HEK293T (cell line): ENCODE results near the gene CLEC16A.

Source experiments
- CTCF ChIA-PET: fragments of 350-600 bp; formaldehyde crosslinking; extraction: SDS; loops from one replicate; lab custom pipeline; 2021; ENCODE audit warnings: antibody characterized with exemption, inconsistent platforms; lab: Yijun Ruan, JAX
- POLR2A ChIA-PET: fragments of 350-600 bp; formaldehyde crosslinking; extraction: SDS; loops from one replicate; lab custom pipeline; 2020; ENCODE audit warnings: antibody characterized with exemption, inconsistent platforms; lab: Yijun Ruan, JAX
- DNase-seq: peaks from one replicate; pipeline ENCODE4 v3.0.0; 2012; ENCODE audit warnings: mixed read lengths; ENCODE audit errors: extremely low spot score
- ARNT ChIP-seq: fragments of 450-650 bp; IDR thresholded peaks from 2 replicates; pipeline ENCODE4 v1.6.1; 2017; ENCODE audit warnings: mild to moderate bottlenecking
- BHLHE40 ChIP-seq: fragments of 450-650 bp; IDR thresholded peaks from 2 replicates; pipeline ENCODE4 v1.6.1; 2016; ENCODE audit warnings: mild to moderate bottlenecking, moderate library complexity, borderline replicate concordance
- CTBP1 ChIP-seq: fragments of 450-650 bp; IDR thresholded peaks from 2 replicates; pipeline ENCODE4 v1.6.1; 2016; ENCODE audit warnings: borderline replicate concordance
- ELF4 ChIP-seq: fragments of 450-650 bp; IDR thresholded peaks from 2 replicates; pipeline ENCODE4 v1.6.1; 2017; ENCODE audit warnings: antibody characterized with exemption
- FOXA1 ChIP-seq: fragments of 450-650 bp; IDR thresholded peaks from 2 replicates; pipeline ENCODE4 v1.6.1; 2016; ENCODE audit warnings: mild to moderate bottlenecking
- FOXK2 ChIP-seq: fragments of 450-650 bp; IDR thresholded peaks from 2 replicates; pipeline ENCODE4 v1.6.1; 2016; ENCODE audit warnings: mild to moderate bottlenecking
- FOXM1 ChIP-seq: fragments of 450-650 bp; IDR thresholded peaks from 2 replicates; pipeline ENCODE4 v1.6.1; 2017; ENCODE audit warnings: mild to moderate bottlenecking, borderline replicate concordance
- HDGF ChIP-seq: fragments of 450-650 bp; IDR thresholded peaks from 2 replicates; pipeline ENCODE4 v1.6.1; 2017; ENCODE audit warnings: antibody characterized with exemption, borderline replicate concordance
- L3MBTL2 ChIP-seq: fragments of 450-650 bp; conservative IDR thresholded peaks from 2 replicates; pipeline ENCODE4 v1.6.1; 2016; ENCODE audit warnings: mild to moderate bottlenecking
- LEF1 ChIP-seq: fragments of 450-650 bp; IDR thresholded peaks from 2 replicates; pipeline ENCODE4 v1.6.1; 2017; ENCODE audit warnings: mild to moderate bottlenecking, borderline replicate concordance
- NFRKB ChIP-seq: fragments of 450-650 bp; IDR thresholded peaks from 2 replicates; pipeline ENCODE4 v1.6.1; 2016; ENCODE audit warnings: mild to moderate bottlenecking, moderate library complexity
- SP1 ChIP-seq: fragments of 450-650 bp; IDR thresholded peaks from 2 replicates; pipeline ENCODE4 v1.6.1; 2017
- SUZ12 ChIP-seq: fragments of 450-650 bp; IDR thresholded peaks from 2 replicates; pipeline ENCODE4 v1.6.1; 2016; ENCODE audit warnings: mild to moderate bottlenecking
- TARDBP ChIP-seq: fragments of 450-650 bp; IDR thresholded peaks from 2 replicates; pipeline ENCODE4 v1.6.1; 2016
- ZNF384 ChIP-seq: fragments of 450-650 bp; IDR thresholded peaks from 2 replicates; pipeline ENCODE4 v1.6.1; 2016
- TF ChIP-seq, protein P1 (sequence below): fragments of 450-650 bp; IDR thresholded peaks from 2 replicates; pipeline ENCODE4 v1.6.1; 2016

Gene CLEC16A

DNA sequence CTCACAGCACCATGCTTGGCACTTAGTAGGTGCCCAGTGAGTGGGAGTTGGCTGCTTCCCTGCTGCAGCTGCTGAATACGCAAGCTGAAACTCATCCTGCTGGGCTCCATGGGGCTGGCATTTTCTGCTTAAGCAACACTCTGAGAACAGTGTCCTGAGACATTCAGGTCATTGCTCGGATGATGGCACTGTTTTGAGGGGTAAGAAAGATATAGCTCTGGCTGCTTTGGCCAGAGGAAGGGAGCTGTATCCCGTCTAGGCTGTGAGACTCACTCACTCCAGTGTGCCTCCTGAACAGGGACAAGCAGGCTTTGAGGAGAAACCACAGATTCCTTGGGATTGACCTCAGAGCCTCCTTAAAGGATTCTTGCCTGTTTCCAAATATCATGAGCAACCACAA lies 120.5 kb downstream of the CLEC16A start:
- ChIA-PET CTCF (no interaction called here), POLR2A (no interaction called here)
- no peak for DNase-seq
- no peak for TF ChIP-seq ARNT
- TF ChIP-seq TARDBP = no peak
- TF ChIP-seq, protein P1, sequence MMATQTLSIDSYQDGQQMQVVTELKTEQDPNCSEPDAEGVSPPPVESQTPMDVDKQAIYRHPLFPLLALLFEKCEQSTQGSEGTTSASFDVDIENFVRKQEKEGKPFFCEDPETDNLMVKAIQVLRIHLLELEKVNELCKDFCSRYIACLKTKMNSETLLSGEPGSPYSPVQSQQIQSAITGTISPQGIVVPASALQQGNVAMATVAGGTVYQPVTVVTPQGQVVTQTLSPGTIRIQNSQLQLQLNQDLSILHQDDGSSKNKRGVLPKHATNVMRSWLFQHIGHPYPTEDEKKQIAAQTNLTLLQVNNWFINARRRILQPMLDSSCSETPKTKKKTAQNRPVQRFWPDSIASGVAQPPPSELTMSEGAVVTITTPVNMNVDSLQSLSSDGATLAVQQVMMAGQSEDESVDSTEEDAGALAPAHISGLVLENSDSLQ = no peak

DNA sequence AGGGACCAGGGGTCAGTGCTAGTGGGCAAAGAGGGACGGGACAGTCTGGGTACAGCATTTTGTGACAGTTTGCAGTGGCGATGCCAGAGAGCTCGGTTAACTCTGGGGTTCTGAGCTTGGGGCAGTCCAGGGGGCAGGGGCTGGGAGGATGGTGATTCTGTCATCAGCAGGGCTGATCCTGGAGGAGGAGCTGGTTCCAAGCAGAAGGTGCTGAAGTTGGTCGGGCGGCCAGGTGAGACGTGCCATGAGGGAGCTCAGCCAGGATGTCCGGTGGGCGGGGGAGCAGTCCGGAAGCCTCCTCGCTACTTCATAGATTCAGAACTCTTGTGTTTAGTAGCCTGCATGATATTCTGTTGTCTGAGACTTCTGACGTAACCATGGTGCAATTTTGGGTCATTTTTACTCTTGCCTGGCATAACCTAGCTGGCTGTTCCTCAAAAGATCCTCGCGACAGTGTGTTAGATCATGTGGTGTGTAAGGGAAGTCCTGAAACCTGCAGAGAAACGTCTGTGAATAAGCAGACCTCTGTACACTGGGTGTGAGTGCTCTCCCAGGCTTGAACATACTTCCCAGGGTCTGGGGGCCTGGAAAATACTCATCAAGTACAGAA lies 122.0 kb downstream of the CLEC16A start:
- POLR2A ChIA-PET = no interaction called here

DNA sequence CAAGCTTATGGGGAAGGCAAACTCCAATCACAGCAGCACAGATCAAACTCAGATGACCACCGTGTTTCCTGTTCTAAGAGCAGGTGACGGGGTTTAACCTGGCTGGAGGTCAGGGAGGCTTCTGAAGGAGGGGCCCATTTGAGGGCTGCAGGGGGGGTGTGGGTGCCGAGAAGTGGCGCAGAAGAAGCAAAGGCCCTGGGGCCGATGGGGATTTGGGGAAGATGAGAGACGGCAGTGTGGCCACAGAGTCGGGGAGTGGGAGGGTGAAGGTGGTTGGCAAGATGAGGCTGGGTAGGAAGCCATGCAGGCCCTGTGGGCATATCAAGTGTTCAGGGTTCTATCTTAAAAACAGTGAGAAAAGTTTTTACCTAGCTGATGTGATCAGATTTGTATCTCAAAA lies 122.9 kb downstream of the CLEC16A start:
- no peak for DNase-seq
- POLR2A ChIA-PET = no interaction called here
- CTCF ChIA-PET = no interaction called here
- TF ChIP-seq FOXK2 (no peak), ELF4 (no peak), FOXA1 (no peak), L3MBTL2 (no peak), SUZ12 (no peak), ARNT (no peak), HDGF (no peak)

More for the DNA sequence above, 122.0 kb downstream of the CLEC16A start:
- CTCF ChIA-PET = no interaction called here
- DNase-seq = no peak
- TF ChIP-seq NFRKB = no peak
- no peak for TF ChIP-seq TARDBP
- TF ChIP-seq FOXA1 = no peak
- no peak for TF ChIP-seq FOXM1
- no peak for TF ChIP-seq FOXK2
- no peak for TF ChIP-seq SP1

DNA sequence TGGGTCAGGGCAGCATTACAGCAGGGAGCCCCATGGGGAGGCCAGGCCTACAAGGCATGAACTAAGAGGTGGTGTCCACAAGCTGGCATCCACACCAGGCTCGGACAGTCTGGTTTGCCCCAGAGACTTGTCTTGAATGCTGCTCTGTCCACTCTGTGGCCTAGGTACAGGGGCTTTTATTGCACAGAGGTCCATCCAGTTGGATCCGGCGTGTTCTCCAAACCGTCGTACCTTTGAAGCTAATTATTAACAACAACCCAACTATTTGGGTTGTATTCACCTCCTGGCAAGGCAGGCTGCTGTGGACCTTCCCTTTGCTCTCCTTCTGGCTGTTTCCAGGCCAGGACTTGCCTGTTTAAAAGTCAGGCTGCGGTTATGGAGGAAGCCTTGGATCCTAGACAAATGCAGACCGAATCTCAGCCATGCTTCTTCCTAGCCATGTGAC lies 123.4 kb downstream of the CLEC16A start:
- ChIA-PET CTCF (no interaction called here), POLR2A (no interaction called here)

DNA sequence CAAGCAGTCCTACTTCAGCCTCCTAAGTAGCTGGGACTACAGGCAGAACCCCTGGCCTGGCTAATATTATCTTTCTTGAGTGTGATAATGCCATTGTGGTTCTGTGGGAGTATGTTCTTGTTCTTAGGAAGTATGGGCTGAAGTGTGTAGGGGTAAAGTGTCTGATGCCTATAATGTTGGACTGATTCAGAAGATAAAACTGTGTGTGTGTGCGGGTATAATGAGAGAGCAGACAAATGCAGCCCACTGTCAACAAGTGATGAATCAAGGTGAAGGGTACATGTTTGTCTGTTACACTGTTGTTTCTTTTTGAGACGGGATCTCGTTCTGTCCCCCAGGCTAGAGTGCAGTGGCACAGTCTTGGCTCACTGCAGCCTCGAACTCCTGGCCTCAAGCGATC lies 127.5 kb downstream of the CLEC16A start:
- POLR2A ChIA-PET = no interaction called here

More for the DNA sequence above, 123.4 kb downstream of the CLEC16A start:
- DNase-seq = no peak
- TF ChIP-seq HDGF (no peak), BHLHE40 (no peak), TARDBP (no peak), NFRKB (no peak), SP1 (no peak), FOXM1 (no peak), CTBP1 (no peak), FOXK2 (no peak), SUZ12 (no peak)

DNA sequence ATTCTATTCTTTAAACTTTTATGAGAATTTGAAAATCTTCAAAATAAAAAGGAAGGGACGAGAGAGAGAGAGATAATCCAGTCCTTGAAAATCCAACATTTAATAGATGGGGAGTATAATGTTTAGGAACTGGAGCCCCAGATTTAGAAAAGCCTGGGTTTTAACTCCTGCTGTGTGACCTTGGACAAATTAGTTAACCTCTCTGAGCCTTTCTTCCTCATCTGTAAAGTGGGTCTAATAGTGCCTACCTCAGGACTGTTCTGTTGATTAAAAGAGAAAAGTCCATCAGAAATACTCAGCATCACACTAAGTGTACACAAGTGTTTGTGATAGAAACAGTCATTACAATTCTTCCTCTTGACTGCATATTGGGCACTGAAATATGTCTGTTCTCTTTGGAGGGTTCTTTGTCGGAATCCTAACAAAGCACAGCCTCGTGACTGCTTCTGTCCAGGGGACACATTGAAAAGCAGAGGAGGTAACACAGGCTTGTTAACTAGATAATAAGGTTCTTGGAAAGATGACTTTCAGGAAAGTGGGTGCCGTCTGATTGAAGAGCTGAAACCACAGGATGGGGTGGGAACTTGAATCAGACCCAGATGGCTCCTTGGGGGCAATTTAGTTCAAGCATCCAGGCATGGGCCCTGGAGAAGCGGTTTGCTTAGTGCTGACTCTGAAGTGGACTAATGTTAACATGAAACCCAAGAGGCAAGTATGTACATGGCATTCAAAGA lies 128.2 kb downstream of the CLEC16A start:
- no peak for DNase-seq
- ChIA-PET CTCF (no interaction called here), POLR2A (no interaction called here)
- TF ChIP-seq, protein P1 = no peak
- TF ChIP-seq TARDBP = no peak
- TF ChIP-seq SP1 = no peak
- no peak for TF ChIP-seq ELF4

More for the DNA sequence above, 127.5 kb downstream of the CLEC16A start:
- no peak for DNase-seq
- TF ChIP-seq ELF4 (no peak), TARDBP (no peak), L3MBTL2 (no peak), FOXM1 (no peak)
- CTCF ChIA-PET = no interaction called here

DNA sequence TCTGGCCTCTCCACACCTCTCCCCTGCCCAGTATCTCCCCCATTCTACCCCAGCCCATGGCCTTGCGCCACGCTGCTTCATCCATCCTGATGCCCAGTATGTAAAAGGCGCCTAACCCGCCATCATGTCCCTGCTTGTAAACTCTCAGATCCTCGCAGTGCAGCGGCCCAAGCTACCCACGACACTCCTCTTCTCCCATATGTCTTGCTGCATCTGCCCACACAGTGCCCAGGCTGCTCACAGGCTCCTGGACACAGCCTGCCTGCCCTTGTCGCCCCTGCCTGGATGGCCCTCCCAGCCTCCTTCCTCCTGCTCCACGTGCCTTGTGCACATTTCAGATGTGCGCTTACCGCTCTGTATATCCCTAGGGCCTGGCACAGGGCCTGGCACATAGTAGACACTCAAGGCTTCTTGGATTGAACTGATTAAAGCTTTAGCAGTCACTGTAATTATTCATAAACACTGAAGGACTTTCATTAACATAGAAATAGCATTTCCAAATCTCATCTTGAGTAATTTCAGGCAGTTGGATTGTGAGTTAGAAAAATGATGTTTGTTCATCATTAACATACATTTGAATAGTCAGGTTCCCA lies 129.1 kb downstream of the CLEC16A start:
- no peak for DNase-seq
- TF ChIP-seq FOXA1 (no peak), ARNT (no peak), HDGF (no peak), SUZ12 (no peak), FOXM1 (no peak), L3MBTL2 (no peak), NFRKB (no peak), ELF4 (no peak), FOXK2 (no peak), SP1 (no peak), CTBP1 (no peak), TARDBP (no peak), BHLHE40 (no peak), LEF1 (no peak), ZNF384 (no peak)
- TF ChIP-seq, protein P1 = no peak
- ChIA-PET CTCF (interaction anchor here (0.7 kb wide), 1 partner anchor 27 kb away, joined by 3 read pairs; no protein-coding TSS in a partner anchor), POLR2A (no interaction called here)
